ENCODE measurements around the gene ADNP.
A peak's percentile ranks its signal among the peaks of the same experiment; 100 is the strongest.

The ADNP gene

DNA sequence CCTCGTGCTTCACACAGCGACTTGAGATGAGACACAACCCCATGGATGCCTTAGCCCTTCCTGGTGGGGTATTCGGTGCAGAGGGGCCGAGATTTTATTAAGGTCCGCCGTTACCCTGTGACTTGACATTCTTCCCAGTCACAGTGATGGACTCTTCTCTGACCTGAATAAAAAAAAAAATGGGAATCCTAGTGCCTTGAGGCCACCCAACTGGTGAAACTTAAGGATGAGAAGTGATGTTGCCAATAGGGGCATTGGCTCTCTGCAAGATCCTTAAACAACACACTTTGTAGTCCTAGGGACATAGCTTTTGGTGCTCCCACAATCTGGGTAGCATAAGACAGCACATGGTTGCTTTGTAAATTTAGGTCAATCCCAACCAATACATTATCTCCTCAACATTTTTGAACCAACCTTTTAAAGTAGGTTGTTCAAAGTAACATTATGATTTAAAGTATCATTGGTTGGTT lies 814 bp upstream of the ADNP start:
- DNase-seq, result no peak

DNA sequence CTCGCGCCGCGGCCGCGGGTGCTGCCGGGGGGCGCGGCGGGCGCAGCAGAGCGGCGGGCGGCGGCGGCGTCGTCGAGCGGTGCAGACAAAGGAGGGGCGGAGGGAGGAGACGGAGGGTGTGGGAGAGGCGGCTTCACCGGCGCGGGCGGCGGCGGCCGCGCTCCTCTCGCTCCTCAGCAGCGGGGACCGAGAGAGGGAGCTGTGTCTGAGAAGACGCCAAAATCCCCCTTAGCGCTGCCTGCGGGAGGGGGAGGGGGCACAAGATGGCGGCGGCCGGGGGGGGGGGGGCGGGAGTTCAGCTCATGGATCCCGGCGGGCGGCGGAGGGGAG lies 296 bp downstream of the ADNP start:
- DNase-seq, result no peak

DNA sequence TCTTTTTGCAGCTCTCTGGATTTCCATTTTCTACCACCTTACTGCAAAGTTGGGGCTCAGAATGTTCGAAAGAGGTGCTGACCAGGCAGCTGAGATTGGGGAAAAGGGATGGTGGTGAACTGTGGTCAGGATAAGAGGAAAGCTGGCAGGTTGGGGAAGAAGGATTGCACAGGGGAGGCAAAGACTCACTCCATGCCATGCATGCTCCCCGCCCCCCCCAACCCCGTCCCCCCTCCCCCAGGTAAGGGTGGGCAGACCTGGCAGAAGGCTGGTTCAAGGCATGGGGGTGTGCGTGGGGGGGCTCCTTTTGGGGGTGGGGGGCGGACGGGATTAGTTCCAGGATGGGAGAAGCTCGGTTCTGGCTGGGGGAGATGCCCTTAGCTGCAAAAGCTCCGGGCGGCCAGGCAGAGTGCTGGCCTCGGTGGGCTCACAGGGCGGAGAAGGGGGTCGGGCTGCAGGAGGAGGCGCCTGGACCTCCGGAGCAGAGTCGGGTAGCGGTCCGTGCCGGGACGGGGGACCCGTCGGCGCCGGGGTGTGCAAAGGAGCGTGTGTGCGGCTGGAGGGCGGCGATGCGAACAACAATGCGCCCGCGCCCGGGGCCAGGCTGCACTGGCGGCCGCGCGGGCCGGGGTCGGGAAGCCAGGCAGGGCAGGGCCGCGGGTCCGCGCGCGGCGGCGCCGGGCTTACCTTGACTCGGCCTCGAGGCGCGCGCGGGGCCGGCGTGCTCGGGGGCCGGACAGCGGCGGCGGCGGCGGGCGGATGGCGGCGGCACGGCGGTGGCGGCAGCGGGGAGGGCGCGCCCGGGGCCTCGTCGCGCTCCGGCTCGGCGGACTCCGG lies 880 bp downstream of the ADNP start:
- DNase-seq, result no peak

DNA sequence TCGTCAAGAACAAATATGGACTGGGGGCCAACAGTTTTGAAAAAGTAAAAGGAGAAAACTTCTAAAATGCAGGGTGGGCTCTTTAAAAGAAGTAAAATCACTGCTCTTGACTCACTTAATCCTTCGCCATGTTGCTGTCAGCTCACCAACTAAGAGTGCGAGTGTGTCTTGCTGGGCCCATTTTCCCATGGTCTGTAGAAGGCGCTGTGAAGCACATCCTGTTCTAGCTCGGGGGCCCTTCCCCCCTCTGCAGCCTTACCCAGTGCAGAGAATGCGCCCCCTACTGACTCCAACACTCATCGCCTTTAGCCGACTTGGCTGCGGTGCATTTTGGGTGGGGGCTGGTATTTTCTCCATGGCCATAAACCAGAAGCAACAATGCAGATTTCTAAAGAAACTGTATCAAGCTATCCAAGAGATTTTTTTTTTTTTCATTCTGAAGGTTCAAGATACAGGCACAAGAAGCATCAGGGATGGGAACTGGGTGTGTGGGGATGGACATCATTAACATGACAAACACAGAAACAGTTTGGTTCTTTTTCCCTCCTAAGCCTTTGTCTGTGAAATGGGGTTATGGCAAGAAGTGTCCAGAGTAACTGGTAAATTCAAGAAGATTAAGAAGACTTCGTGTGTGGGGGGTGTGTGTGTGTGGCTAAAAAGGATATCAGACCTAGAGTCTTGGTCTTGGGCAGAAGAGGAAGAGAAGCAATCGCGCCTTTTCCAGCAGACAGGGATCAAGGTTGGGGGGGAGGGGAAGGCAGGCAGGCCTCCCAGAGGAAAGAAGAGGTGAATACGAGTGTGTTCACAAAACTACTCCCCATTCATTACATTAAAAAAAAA lies 1.7 kb downstream of the ADNP start:
- peak; percentile 50 for DNase-seq

DNA sequence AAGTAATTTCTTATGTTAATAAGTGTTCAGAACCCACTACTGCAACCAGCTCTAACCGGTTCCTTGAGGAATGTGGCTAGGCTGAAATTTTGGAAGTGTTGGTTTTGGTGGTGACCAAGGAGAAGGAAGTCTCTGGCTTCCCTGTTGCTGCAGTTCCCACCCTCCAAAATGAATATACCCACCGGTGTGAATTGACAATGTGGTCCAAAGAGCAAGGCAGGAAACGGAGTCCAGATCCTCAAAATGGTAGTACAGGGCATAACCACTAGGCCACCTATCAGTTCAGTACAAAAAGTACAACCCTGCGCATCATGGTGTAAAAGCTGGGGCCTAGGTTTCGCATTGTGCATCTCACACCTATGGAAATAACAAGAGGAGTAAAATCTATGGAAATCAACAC lies 2.8 kb downstream of the ADNP start:
- no peak for DNase-seq

DNA sequence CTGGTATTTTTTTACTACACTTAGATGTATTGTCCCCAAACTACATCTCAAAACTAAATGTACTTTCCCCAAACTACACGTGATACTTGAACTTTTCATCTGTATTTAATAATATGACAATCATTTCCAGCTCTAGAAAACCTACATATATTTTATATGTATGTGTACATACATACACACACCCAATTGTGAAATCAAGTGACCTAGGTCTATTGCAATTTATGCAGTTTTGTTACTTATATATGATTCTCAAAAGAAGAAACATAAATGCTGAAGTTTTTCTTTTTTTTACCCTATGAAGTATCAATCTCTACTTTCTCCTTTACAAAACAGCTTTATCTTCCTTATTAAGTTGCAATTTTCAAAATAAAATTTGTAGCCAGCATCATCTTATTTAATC lies 4.7 kb downstream of the ADNP start:
- DNase-seq, result no peak

DNA sequence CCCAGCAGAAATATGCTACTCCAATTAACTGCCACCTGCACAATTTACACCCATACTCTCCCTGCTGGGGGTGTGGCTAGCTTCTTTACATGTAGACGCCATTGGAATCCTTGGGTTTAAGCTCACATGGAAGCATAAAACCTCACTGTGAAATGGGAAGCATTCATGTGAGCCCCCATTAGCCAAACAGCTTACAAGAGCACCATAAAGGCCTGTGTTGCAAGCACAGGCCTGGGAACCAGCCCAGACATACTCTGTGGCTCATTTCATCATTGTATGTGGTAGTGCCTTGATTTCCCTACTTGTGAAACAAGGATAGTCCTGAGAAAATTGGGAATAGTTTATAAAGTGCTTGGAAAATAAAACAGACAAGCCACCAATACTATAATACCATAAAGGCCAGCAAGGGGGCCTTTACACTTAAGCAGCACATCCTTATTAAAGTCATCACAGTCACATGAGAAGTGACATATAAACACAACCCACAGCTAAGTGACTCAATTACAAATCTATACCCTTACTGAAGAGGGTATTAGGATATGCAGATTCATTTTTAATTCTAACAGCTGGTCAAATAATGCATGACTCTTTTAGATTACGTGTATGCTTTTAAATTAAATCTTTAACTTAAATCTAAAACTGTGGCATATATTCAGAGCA lies 6.8 kb downstream of the ADNP start:
- DNase-seq, result no peak

DNA sequence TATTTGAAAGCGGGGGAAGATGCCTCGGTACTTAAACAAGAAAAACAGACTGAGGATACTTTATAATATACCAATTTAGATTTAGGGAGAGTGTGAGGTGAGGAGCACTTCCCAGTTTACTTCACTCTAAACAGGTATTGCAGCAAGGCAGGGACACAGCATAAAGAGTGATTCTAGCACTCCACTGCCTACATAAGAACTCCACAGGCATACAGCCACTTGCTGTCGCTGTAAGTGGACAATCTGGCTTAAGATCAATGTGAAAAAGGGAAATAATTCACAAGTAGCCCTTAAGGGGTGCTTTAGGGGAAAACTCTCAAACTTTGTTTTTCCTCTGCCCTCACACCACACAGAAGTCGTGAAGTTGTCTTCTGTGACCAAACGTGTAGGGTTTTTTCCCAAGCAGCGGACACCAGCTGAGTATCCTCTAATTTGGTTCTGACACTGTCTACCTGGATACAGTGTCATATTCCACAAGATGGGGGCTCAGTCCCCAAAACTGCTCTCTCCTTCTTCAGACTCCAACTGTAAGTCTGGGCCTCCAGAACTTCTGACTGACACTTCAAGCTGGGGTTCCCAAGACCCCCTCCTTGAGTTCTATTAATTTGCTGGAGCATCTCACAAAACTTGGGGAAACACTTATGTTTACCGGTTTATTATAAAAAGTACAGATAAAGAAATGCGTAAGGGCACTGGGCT lies 9.3 kb downstream of the ADNP start:
- no peak for DNase-seq

DNA sequence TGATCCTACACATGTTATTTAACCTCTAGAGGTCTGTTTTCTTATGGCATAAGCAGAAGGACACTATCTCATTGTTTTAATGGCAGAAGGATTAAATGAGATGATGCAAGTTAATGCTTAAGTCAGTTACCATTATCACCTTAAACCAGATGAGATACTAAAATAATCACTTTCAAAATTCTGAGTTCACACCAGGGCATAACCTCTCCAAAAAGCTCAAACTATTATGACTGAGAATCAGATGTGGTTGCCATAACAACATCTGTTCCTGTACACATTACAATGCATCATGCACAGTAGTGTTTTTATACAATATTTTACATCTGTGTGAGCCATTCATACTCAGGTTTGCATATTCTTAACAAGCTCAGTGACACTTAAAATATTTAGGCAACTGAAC lies 10.2 kb downstream of the ADNP start:
- no peak for DNase-seq

DNA sequence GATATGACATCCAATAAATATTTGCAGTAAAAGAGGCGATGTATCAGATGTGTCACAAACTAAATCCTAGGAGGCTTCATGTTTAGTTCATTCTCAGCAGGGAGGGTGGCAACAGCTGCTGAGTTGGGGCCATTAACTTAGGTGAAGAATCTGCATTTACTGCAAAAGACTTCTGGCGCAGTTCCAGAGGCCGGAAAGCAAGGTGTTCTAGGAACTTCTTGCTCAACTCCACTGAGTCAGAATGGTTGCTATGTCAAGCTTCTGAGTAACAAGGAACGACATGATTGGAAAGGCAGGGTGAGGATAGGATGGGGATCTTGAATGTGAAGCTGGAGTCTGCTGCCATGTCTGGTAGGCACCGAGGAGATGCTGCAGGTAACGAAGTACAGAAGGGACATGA lies 11.7 kb downstream of the ADNP start:
- no peak for DNase-seq

DNA sequence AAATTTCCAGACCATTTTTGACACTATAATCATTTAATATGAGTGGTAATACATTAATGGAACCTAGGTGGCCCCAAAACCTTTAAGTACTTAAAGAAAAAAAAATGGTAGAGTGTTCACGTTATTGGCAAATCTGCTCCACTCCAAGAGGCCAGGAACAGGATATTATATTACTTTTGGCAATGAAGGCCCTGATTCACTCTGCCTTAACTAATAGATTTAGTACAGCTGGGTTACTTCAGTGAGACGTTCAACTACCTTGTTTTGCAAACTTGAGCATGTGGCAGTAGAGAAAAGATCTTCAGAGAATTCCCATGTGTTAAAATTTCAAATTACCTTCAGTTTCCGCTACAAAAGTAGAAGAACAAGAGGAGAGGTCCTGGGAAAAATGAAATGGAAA lies 12.8 kb downstream of the ADNP start:
- no peak for DNase-seq

DNA sequence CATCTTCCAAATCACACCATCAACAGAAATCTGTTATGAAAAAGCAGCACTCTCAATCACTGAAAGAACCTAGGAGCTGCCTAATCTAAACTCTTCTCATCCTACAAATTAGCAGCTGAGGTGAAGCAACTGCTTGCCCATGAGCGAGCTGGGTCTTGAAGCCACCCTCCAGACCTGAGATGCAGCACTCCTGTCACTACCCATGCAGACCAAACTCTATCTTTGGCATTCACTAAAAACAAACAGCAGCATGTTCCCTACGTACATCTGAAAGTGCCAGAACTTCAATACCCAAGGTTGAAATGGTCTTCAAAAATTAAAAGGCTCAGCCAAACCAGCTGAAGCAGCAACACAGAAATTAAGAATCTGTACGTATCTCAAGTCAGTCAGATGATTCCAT lies 14.3 kb downstream of the ADNP start:
- no peak for DNase-seq

DNA sequence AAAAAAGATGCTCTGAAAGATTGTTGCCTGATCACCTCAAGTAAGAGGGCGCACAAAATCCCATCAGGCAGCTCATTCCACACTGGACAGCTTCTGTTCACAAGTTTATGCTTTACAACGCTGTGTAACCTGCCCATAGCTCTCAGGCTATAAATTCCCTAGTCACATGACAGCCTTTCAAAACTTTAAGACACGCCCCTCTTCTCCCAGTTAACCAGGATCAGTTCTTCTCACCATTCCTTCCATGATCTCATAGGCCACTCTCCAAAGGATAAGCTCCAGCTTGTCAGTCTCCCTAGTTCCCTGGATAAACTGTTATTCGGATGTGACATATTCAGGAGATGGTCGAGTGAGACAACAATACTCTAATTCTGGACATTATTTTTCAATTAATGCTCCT lies 15.0 kb downstream of the ADNP start:
- DNase-seq, result no peak

DNA sequence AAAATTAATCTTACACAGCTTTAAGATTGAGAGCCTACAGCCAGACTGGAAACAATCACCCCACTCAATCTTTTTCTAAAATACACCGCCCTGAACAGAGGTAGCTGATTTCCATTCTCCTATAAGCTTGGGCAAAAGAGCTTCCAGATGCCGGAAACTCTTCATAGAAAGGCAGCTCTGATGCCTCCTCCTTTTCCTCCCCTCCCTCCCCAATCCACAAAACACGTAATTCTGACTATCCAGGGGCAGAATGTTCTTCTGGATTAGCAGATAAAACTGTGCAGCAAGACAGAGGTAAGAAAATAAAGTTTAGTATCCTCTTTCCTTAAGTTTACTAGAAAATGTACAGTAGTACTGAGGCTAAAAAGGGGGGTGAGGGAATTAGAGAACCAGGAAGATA lies 15.8 kb downstream of the ADNP start:
- DNase-seq, result no peak

DNA sequence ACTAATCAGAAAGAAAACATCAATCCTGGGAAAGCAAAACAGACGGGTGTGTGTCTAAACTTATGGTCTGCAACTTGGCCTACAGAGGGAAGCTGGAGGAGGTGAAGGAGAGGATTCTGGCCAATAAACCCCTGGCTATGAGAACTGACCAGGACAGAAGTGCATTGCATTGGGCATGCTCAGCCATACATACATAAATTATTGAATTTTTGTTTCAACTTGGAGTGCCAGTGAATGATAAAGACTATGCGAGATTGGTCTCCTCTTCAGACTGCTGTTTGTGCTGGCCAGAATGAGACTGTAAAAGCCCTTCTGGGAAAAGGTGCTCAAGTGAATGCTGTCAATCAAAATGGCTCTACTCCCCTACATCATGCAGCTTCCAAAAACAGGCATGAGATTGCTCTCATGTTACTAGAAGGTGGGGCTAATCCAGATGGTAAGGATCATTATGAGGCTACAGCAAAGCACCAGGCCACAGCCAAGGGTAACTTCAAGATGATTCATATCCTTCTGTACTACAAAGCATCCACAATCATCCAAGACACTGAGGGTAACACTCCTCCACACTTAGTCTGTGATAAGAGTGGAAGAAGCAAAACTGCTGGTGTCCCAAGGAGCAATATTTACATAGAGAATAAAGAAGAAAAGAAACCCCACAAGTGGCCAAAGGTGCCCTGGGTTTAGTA lies 17.4 kb downstream of the ADNP start:
- no peak for DNase-seq

DNA sequence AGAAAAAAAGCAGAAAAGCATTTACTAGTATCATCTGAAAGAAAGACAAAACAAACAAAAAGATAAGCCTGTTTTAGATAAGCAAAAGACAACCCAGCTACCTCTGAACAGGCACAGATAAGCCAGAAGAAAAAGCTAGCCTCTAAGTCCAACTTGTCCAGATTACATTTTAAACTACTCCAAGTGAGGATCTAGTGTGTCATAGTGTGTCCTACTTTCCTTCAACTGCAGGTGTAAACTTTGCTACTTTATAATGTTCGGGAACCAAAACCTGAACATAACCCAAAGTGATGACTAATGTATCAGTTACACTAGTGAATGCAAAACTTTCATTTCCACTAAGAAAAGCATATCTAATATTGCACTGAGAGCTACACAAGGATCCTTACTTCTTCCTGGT lies 19.5 kb downstream of the ADNP start:
- DNase-seq, result no peak

DNA sequence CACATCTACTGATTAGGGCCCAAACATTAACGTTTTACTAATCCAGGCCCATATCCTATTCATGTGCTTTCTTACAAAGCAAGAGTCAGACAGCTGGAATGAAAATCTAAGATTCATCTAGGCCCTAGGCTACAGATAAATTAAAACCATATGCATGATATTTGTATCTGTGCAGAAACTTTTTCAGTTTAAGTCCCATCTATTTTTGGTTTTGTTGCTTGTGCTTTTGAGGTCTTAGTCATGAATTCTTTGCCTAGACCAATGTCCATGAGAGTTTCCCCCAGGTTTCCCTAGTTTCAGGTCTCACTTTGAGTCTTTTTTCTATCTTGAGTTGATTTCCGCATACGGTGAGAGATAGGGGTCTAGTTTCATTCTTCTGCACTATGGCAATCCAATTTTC lies 20.2 kb downstream of the ADNP start:
- DNase-seq, result no peak

DNA sequence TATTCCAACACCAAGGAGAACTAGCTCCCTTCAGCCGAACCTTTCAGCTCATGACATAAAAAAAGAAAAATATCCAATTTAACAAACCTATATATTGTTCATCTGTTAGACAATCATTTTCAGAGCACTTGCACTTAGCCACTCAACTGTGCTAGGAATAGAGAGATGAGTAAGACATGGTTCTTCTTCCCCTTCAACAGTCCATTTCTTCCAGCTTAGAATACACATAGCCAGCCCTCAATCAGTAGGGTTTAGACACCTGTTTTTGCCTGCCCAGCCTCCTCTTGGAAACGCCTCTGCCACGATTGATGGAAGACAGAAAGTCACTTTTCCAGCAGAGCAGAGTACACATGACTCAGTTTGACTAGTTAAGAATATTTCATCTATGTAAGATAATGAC lies 21.8 kb downstream of the ADNP start:
- no peak for DNase-seq

DNA sequence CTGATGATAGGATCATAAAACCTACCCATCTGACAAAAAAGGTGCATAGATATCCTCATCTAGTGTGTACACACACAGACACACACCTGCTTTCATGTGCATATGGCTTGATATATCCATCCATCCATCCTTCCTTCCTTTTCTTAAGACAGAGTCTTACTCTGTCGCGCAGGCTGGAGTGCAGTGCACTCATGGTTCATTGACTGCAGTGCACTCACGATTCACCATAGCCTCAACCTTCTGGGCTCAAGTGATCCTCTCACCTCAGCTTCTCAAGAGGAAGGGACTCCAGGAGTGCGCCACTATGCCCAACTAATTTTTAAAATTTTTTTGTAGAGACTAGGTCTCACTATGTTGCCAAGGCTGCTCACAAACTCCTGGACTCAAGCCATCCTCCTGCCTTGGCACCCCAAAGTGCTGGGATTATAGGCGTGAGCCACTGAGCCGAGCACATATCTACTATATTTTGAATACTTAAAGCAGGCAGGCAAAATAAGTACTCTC lies 27.1 kb downstream of the ADNP start:
- no peak for DNase-seq

DNA sequence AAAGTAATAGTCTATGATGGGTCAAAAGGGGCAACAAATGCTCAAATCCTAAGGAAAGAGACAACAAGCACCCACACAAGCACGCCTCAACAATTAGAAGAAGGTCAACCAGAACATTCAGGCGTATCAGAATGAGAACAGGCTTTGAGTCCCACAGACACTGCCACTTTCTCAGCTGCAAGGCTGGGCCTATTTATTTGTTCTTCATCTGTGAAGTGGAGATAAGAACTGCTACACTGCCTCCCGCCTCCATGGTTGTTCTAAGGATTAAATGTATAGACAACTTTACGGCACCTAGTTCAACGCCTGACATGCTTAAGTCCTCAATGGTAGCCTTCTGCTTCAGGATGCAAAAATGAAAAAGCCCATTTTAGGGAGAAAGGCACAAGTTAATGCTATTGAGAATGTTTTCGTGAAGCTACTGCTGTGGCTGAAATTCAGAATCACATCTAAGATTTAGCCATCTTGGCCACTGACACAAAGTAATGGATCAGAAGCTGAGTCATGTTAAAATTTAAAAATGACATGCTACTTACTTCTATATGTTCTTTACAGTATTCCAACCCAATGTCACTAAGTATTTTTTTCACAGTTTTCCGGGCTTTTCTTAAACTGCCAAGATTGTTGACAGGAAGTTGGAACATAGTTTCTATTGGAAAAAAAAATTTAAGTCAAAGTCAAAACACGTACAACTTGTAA lies 27.7 kb downstream of the ADNP start:
- DNase-seq, result no peak

DNA sequence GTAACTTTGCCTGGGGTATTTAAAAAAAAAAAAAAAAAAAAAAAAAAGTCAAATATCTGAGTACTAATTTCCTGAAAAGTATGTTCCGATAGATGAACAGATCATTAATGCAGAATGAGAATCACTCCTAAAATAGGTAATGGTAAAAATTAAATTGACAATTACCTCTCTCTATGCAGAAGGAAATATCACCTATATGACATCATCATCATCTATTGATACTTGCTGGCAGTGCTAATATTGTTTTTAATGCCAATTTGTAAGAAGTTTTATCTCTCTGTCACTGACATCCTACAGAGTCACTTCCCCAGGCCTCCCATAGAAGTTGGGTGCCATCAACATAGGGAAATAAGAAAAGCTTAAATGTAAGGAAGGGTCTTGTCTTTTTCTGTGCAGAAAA lies 29.9 kb downstream of the ADNP start:
- no peak for DNase-seq

DNA sequence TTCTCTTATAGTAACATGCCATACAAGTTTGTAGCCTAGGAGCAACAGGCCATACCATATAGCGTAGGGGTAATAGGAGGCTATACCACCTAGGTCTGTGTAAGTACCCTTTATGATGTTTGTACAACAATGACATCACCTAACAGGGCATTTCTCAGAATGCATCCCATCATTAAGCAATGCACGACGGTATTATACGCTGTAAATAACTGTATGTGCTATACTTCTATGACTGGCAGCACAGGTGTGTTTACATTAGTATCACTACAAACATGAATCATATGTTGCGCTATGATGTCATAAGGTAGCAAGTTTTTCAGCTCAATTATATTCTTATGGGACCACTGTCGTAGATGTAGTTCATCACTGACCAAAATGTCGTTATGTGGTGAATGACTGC lies 31.0 kb downstream of the ADNP start:
- DNase-seq, result no peak
